Gastrocnemius medialis (tissue), 4 donors: ENCODE data around the gene LMX1A. TPM values are rescaled to one million over a fixed set of nuclear protein-coding genes. Genes with fewer than 3 reads are reported as not detected.
A peak's percentile ranks its signal among the peaks of the same experiment; 100 is the strongest.

Experiments
- ATAC-seq, 2 donors: fragments of 150-250 bp; one replicate each; pipeline ENCODE4 v1.9.1; 2016
- DNase-seq, 2 donors: peaks; one replicate each; pipeline ENCODE4 v3.0.0-alpha.2; 2019
- H3K27ac ChIP-seq, 4 donors: fragments of 200-600 bp; sonication (generic); 1 replicate in 1 of 4; 2 replicates in 3 of 4; pipeline ENCODE4 v1.5.1; 2016 to 2018; ENCODE audit warnings: mild to moderate bottlenecking in 2 of 4, moderate library complexity in 1 of 4
- H3K27me3 ChIP-seq, 3 donors: fragments of 200-600 bp; sonication (generic) in 2 of 3; 1 replicate in 1 of 3; 2 replicates in 2 of 3; pipeline versions ENCODE4 v1.5.1 to v1.6.0; 2016 to 2019; ENCODE audit warnings: mild to moderate bottlenecking in 1 of 3, moderate library complexity in 1 of 3
- H3K36me3 ChIP-seq, 2 donors: fragments of 200-600 bp; sonication (generic) in 1 of 2; one replicate each; pipeline ENCODE4 v1.5.1; 2017 to 2018
- H3K4me1 ChIP-seq, 2 donors: fragments of 200-600 bp; sonication (generic) in 1 of 2; one replicate each; pipeline ENCODE4 v1.5.1; 2016 to 2017; ENCODE audit warnings: mild to moderate bottlenecking in 2 of 2
- H3K4me3 ChIP-seq, 4 donors: fragments of 200-600 bp; sonication (generic) in 3 of 4; 1 replicate in 1 of 4; 2 replicates in 3 of 4; pipeline ENCODE4 v1.5.1; 2016 to 2019; ENCODE audit warnings: mild to moderate bottlenecking in 2 of 4
- H3K9me3 ChIP-seq, 3 donors: fragments of 200-600 bp; sonication (generic) in 2 of 3; 1 replicate in 1 of 3; 2 replicates in 2 of 3; pipeline ENCODE4 v1.5.1; 2016 to 2019
- CTCF ChIP-seq, 5 experiments: fragments of 450-650 bp in 3 of 5; fragments of 200-600 bp in 2 of 5; sonication (generic) in 2 of 5; IDR thresholded peaks in 4 of 5; conservative IDR thresholded peaks in 1 of 5; 1 replicate in 4 of 5; 2 replicates in 1 of 5; pipeline ENCODE4 v1.5.1; 2016 to 2019; ENCODE audit warnings: antibody characterized with exemption in 5 of 5, mild to moderate bottlenecking in 3 of 5, moderate library complexity in 3 of 5
- POLR2A ChIP-seq, 2 donors: fragments of 450-650 bp; IDR thresholded peaks; one replicate each; pipeline ENCODE4 v1.6.1; 2017; ENCODE audit warnings: antibody characterized with exemption in 2 of 2, mild to moderate bottlenecking in 2 of 2, moderate library complexity in 2 of 2
- in situ Hi-C, 4 donors: fragments of 200-750 bp; cut with MboI; loops; one replicate each; pipeline versions ENCODE4 v1.15.0 to v1.8.0; 2017; ENCODE audit warnings: low sequenced_read_pairs in 4 of 4
- intact Hi-C: fragments of 100-400 bp; cut with DNase I; formaldehyde crosslinking; loops from one replicate; pipeline ENCODE4 v1.15.1; 2023; ENCODE audit warnings: low total_unique reads
- total RNA-seq, 4 donors: library from RNA; depleted of rRNA; stranded (reverse); fragments of >200 nt; gene quantifications; one replicate each; pipeline versions ENCODE4 v1.1.0 to v1.2.3, GENCODE V29; 2016

The LMX1A gene
- total RNA-seq, 4 donors from 2014 or later: 0.20 TPM; not detected in 3

- intact Hi-C loops: loop anchor here (10.0 kb wide), 1 partner anchor 443 kb away; the partner anchor contains the start of gene UCK2
- peaks cover 9 to 12% of the 10 kb centered on the region in 2 donors for H3K4me1 ChIP-seq
- H3K4me3 ChIP-seq: no peak overlapping the region
- no peak for ATAC-seq
- in situ Hi-C loops: loop anchor here in 2 of 4 donors (10.0 to 25.0 kb wide), 2 partner anchors 380 to 533 kb away; partner anchors contain the start of gene TMCO1 (in 1 of the 2)
- DNase-seq: no peak
- TF ChIP-seq CTCF (IDR thresholded peaks at IDR 0.05 in 4 of 5, conservative IDR thresholded peaks at IDR 0.05 in 1 of 5): no peak
- TF ChIP-seq POLR2A (IDR thresholded peaks at IDR 0.05): no peak
- no peaks in the 10 kb centered on the region for H3K27me3 ChIP-seq
- H3K27ac ChIP-seq: peak overlapping the region in 1 of 4 donors; percentile 45
- no peaks in the 10 kb centered on the region for H3K36me3 ChIP-seq
- H3K9me3 ChIP-seq: no peaks in the 10 kb centered on the region
Measured at GRCh38 chr1:165381745-165382505, 25.4 kb upstream of the LMX1A start.

- Histone ChIP-seq H3K4me3 (peak overlapping the region; percentile 41 to 67 (median 54)), H3K4me1 (peaks cover 7 to 14% of the 10 kb centered on the region in 2 donors), H3K27me3 (no peaks in the 10 kb centered on the region), H3K9me3 (no peaks in the 10 kb centered on the region), H3K27ac (peak overlapping the region; percentile 70 to 84 (median 73)), H3K36me3 (no peaks in the 10 kb centered on the region)
- no peak for TF ChIP-seq POLR2A (IDR thresholded peaks at IDR 0.05)
- TF ChIP-seq CTCF (IDR thresholded peaks at IDR 0.05 in 4 of 5, conservative IDR thresholded peaks at IDR 0.05 in 1 of 5): no peak
- intact Hi-C loops (no loop called here), in situ Hi-C loops (loop anchor here in 1 of 4 donors (25.0 kb wide), 1 partner anchor 385 kb away; the partner anchor contains the start of gene TMCO1)
- DNase-seq (no peak), ATAC-seq (no peak)
Measured at GRCh38 chr1:165376811-165377311, 20.3 kb upstream of the LMX1A start.

GRCh38 chr1:165376041-165376810 is 19.7 kb upstream of the LMX1A start:
- in situ Hi-C loops: loop anchor here in 1 of 4 donors (25.0 kb wide), 1 partner anchor 386 kb away; the partner anchor contains the start of gene TMCO1
- intact Hi-C loops: no loop called here

More at GRCh38 chr1:165376041-165376810, 19.7 kb upstream of the LMX1A start:
- peak; percentile 85 to 92 for ATAC-seq
- peak; percentile 71 to 74 for DNase-seq
- Histone ChIP-seq H3K27ac (peak overlapping the region; percentile 70 to 84 (median 73)), H3K4me3 (peak overlapping the region; percentile 41 to 67 (median 54)), H3K4me1 (peaks cover 7 to 14% of the 10 kb centered on the region in 2 donors), H3K9me3 (no peaks in the 10 kb centered on the region), H3K36me3 (no peaks in the 10 kb centered on the region), H3K27me3 (no peaks in the 10 kb centered on the region)
- no peak for TF ChIP-seq POLR2A (IDR thresholded peaks at IDR 0.05)
- TF ChIP-seq CTCF (IDR thresholded peaks at IDR 0.05 in 4 of 5, conservative IDR thresholded peaks at IDR 0.05 in 1 of 5): no peak
